ENCODE results near the gene SNED1. TPM values are rescaled to one million over a fixed set of nuclear protein-coding genes. Genes with fewer than 3 reads are reported as not detected.
A peak's percentile ranks its signal among the peaks of the same experiment; 100 is the strongest.

The SNED1 gene
- total RNA-seq, 2 donors from 2014 or later: 0.66 to 4.5 TPM

DNA sequence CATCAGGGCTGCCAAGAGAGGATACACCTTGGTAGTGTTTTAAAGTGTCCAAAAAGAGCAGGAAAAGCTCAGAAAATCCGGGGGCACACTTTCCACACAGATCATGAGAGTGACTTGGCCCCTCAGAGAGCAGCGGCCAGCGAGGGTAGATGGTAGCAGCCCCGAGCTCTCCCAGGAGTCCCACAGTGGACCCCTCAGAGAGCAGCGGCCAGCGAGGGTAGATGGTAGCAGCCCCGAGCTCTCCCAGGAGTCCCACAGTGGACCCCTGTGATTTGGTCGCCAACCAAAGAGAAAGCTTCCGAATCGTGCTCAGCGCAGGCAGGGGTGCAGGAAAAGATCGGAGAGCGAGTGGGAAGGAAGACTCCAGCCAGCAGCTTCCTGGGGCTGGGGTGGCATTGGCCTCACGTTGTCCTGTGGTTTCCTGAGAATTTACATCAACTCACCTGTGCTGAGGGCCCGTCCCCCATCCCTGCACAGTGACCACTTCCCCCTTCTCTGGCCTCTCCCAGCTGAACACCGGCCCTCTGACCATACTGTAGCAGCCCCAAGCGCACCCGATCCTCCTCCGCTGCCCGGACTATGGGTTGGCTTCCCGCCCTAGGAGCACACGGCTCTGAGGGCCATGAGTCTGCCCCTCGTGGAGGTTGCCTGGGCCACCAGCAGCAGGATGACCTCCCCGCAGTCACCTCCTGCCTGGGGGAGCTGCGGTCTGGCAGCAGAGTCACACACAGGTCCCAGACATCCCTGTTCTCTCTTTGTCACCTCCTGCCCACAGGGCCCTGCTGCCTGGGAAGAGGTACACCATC lies 69.9 kb downstream of the SNED1 start:
- Mint-ChIP-seq H3K9me3 (no peaks in the 10 kb centered on the region), H3K27me3 (ENCODE audit: insufficient read depth) (peaks cover 6% of the 10 kb centered on the region)
- 86 to 89% methylated on average over 17 to 25 of the region's 25 CpGs for WGBS, 2 experiments (ENCODE audit: insufficient coverage in 1 of 2, insufficient read length in 1 of 2)

DNA sequence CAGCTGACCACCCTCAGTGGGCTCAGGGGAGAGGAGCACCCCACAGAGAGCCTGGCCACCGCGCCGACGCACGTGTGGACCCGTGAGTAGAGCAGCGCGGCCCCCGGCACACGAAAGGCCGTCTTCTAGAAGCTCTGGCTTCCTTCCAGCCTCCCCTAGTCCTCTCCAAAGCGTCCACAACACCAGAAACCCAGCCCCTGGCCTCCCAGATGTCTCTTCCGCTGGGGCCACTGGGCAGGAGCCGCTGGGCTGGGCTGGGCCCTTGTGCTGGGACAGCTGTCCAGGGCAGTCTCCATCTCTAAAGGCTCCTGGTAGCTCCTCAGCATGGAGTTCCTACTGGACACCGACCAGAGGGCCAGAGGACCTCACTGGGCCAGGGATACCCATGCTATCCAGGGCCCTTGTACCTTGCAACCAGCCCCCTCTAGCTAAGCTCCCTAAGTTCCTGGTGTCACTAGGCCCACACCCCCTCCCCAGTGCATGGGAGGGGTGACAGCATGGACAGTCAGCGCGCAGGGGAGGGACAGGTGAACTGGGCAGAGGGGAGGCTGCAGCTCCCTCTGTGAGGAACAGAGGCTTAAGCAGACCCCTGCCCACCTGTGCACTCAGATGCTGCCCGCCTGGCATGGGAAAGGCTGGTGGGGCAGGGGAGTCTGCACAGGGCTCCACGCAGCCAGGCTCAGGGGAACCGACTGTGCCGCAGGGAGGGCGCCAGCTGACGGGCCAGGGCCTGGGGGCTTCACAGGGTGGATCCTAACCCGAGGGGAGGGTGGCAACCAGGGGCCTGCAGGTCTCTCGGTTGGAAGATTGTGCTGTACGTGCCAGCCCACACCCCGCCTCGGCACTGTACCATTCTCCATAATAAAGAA lies 70.8 kb downstream of the SNED1 start:
- TF ChIP-seq, protein P1, sequence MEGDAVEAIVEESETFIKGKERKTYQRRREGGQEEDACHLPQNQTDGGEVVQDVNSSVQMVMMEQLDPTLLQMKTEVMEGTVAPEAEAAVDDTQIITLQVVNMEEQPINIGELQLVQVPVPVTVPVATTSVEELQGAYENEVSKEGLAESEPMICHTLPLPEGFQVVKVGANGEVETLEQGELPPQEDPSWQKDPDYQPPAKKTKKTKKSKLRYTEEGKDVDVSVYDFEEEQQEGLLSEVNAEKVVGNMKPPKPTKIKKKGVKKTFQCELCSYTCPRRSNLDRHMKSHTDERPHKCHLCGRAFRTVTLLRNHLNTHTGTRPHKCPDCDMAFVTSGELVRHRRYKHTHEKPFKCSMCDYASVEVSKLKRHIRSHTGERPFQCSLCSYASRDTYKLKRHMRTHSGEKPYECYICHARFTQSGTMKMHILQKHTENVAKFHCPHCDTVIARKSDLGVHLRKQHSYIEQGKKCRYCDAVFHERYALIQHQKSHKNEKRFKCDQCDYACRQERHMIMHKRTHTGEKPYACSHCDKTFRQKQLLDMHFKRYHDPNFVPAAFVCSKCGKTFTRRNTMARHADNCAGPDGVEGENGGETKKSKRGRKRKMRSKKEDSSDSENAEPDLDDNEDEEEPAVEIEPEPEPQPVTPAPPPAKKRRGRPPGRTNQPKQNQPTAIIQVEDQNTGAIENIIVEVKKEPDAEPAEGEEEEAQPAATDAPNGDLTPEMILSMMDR (conservative IDR thresholded peaks at IDR 0.05): no peak
- H3K27ac Mint-ChIP-seq: no peak overlapping the region
- Histone ChIP-seq H3K36me3 (ENCODE audit: control insufficient read depth, insufficient read depth, low read length) (no peaks in the 10 kb centered on the region), H3K4me1 (ENCODE audit: control insufficient read depth, insufficient read depth, low read length) (no peaks in the 10 kb centered on the region), H3K9ac (ENCODE audit: extremely low read depth, low read length, poor library complexity, severe bottlenecking) (no peak overlapping the region), H3K27ac (ENCODE audit: low read depth, low read length) (no peak overlapping the region), H3K9me3 (ENCODE audit: control insufficient read depth, low read length) (no peaks in the 10 kb centered on the region), H3K4me3 (ENCODE audit: low read length) (no peak overlapping the region), H3K27me3 (ENCODE audit: control insufficient read depth, insufficient read depth, low read length, poor library complexity, severe bottlenecking) (no peaks in the 10 kb centered on the region)
- WGBS, 2 experiments (ENCODE audit: insufficient coverage in 1 of 2, insufficient read length in 1 of 2): 87 to 88% methylated on average over 12 to 28 of the region's 28 CpGs
- no peaks in the 10 kb centered on the region for H3K36me3 Mint-ChIP-seq (ENCODE audit: low read depth)
- H3K27me3 Mint-ChIP-seq (ENCODE audit: insufficient read depth): peaks cover 6% of the 10 kb centered on the region
- DNase-seq: peak; percentile 37
- no peaks in the 10 kb centered on the region for H3K4me1 Mint-ChIP-seq
- no peak overlapping the region for H3K4me3 Mint-ChIP-seq
- no peaks in the 10 kb centered on the region for H3K9me3 Mint-ChIP-seq

More for the DNA sequence above, 69.9 kb downstream of the SNED1 start:
- no peaks in the 10 kb centered on the region for H3K4me1 ChIP-seq (ENCODE audit: control insufficient read depth, insufficient read depth, low read length)
- Mint-ChIP-seq H3K36me3 (ENCODE audit: low read depth) (no peaks in the 10 kb centered on the region), H3K4me1 (no peaks in the 10 kb centered on the region), H3K27ac (no peak overlapping the region), H3K4me3 (no peak overlapping the region)
- H3K9ac ChIP-seq (ENCODE audit: extremely low read depth, low read length, poor library complexity, severe bottlenecking): no peak overlapping the region
- TF ChIP-seq, protein P1 (conservative IDR thresholded peaks at IDR 0.05): no peak
- H3K27me3 ChIP-seq (ENCODE audit: control insufficient read depth, insufficient read depth, low read length, poor library complexity, severe bottlenecking): no peaks in the 10 kb centered on the region
- H3K9me3 ChIP-seq (ENCODE audit: control insufficient read depth, low read length): no peaks in the 10 kb centered on the region
- H3K4me3 ChIP-seq (ENCODE audit: low read length): no peak overlapping the region
- H3K36me3 ChIP-seq (ENCODE audit: control insufficient read depth, insufficient read depth, low read length): no peaks in the 10 kb centered on the region
- peak; percentile 24 for DNase-seq
- H3K27ac ChIP-seq (ENCODE audit: low read depth, low read length): no peak overlapping the region

DNA sequence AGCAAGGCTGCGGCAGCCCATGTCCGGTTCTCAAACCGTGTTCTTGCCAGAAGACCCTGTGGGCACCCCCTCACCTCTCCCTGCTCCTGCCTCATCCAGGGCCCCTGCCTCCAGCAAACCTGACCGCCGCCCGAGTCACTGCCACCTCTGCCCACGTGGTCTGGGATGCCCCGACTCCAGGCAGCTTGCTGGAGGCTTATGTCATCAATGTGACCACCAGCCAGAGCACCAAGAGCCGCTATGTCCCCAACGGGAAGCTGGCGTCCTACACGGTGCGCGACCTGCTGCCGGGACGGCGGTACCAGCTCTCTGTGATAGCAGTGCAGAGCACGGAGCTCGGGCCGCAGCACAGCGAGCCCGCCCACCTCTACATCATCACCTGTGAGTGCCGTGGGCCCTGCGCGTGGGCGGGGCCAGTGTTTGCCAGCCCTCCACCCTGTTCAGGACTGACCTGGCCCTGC lies 71.4 kb downstream of the SNED1 start:
- peak; percentile 71 for DNase-seq

More for the DNA sequence above, 71.4 kb downstream of the SNED1 start:
- Mint-ChIP-seq H3K27ac (no peak overlapping the region), H3K9me3 (no peaks in the 10 kb centered on the region), H3K36me3 (ENCODE audit: low read depth) (no peaks in the 10 kb centered on the region), H3K4me1 (no peaks in the 10 kb centered on the region), H3K27me3 (ENCODE audit: insufficient read depth) (peaks cover 6% of the 10 kb centered on the region), H3K4me3 (no peak overlapping the region)
- WGBS, 2 experiments (ENCODE audit: insufficient coverage in 1 of 2, insufficient read length in 1 of 2): 86 to 97% methylated on average over 10 to 26 of the region's 26 CpGs
- no peaks in the 10 kb centered on the region for H3K9me3 ChIP-seq (ENCODE audit: control insufficient read depth, low read length)
- H3K9ac ChIP-seq (ENCODE audit: extremely low read depth, low read length, poor library complexity, severe bottlenecking): no peak overlapping the region
- H3K27ac ChIP-seq (ENCODE audit: low read depth, low read length): no peak overlapping the region
- TF ChIP-seq, protein P1 (conservative IDR thresholded peaks at IDR 0.05): no peak
- H3K36me3 ChIP-seq (ENCODE audit: control insufficient read depth, insufficient read depth, low read length): no peaks in the 10 kb centered on the region
- H3K4me3 ChIP-seq (ENCODE audit: low read length): no peak overlapping the region
- no peaks in the 10 kb centered on the region for H3K27me3 ChIP-seq (ENCODE audit: control insufficient read depth, insufficient read depth, low read length, poor library complexity, severe bottlenecking)
- no peaks in the 10 kb centered on the region for H3K4me1 ChIP-seq (ENCODE audit: control insufficient read depth, insufficient read depth, low read length)
